LNCAP (cell line): Measurements from ENCODE around the gene ID1.

Source experiments
- CTCF ChIP-seq: fragments of 450-650 bp; IDR thresholded peaks from 2 replicates; pipeline ENCODE4 v1.5.1; 2017; ENCODE audit warnings: mild to moderate bottlenecking

The ID1 gene

GRCh38 chr20:31565699-31566318, 39.3 kb upstream of the ID1 start:
- no peak for TF ChIP-seq CTCF

GRCh38 chr20:31566319-31566657, 38.8 kb upstream of the ID1 start:
- no peak for TF ChIP-seq CTCF

GRCh38 chr20:31566658-31567379, 38.3 kb upstream of the ID1 start:
- TF ChIP-seq CTCF: no peak

GRCh38 chr20:31567380-31567720, 37.7 kb upstream of the ID1 start:
- TF ChIP-seq CTCF: no peak

- no peak for TF ChIP-seq CTCF
Observed at GRCh38 chr20:31568041-31568731, 36.9 kb upstream of the ID1 start.

GRCh38 chr20:31568773-31569162, 36.3 kb upstream of the ID1 start:
- no peak for TF ChIP-seq CTCF

GRCh38 chr20:31569163-31570020, 35.7 kb upstream of the ID1 start:
- TF ChIP-seq CTCF: peak; percentile 87
